GM18502 (cell line): Measurements from ENCODE around the gene CEP162.
"Not testable (repeated sequence)": the region's sequence is repeated elsewhere in the genome, so short reads cannot be mapped to it uniquely, and the experiment has no call there.

Experiments used
- ATAC-seq: cut with Tn5 transposase; IDR thresholded peaks from one replicate; pipeline ENCODE4 v1.9.1; 2021; ENCODE audit warnings: mild to moderate bottlenecking; ENCODE audit not compliant: unreplicated experiment, poor library complexity

The CEP162 gene

DNA sequence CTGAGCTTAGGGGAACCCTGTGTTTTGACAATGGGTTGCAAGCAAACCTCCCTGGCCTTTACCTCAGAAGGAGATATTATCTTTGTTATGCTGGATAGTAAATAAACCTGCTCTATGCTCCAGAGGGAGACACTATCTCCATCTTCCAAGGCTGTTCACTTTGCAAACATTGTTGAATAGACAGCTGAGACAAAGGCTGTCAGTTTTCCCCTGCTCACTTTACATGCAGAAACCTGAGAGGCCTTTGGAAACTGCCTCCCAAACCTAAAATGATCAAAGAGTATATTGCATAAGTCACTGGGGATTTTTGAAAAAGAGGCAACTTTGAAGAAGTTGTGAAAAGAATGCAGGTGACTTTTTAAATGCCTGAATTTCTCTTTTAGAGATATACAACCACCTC lies 132.3 kb downstream of the CEP162 start:
- ATAC-seq, result no peak

DNA sequence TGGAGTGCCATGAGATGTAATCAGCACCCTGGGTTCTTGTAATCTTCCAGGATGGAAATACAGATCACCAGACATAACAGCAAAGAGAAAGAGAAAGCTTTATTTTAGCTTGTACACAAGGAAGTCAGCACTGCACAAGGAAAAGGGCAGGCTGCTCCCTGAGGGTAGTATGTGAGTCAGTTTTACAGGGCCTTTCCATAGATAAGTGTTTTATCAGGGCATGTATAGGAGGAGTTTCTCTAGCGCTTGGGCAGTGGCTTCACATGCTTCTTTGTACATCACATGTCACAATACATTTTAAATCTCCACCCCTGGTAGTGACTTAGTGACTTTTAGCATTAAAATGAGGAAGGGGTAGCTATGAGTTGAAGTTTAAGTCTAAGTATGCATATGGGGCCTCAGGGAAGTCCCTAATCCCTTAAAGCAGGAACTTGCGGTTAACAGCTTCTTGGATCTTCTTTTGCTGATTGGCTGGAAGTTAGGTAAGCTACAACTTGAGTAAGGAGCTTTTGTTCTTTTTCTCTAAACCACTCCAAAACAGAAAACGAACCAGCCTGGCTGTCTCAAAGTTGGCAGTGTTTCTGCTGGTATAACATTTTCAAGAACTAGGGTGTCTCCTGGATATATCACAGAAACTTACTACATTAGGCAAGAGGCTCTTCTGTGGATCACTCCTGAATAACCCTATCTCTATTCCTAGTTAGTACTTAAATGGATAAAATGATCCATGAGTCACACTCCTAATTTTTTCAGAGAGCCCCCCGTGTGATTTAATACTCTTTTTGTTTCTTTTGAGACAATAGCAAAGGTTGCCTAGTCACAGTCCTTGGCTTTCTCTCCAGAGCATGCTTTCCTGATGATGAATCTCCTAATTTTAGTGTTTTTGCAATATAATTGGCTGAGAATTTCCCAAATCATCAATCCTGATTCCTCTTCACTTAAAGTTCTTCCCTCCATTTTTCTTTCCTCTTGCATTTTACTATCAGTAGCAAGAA lies 133.7 kb downstream of the CEP162 start:
- ATAC-seq, result peak; percentile 80

DNA sequence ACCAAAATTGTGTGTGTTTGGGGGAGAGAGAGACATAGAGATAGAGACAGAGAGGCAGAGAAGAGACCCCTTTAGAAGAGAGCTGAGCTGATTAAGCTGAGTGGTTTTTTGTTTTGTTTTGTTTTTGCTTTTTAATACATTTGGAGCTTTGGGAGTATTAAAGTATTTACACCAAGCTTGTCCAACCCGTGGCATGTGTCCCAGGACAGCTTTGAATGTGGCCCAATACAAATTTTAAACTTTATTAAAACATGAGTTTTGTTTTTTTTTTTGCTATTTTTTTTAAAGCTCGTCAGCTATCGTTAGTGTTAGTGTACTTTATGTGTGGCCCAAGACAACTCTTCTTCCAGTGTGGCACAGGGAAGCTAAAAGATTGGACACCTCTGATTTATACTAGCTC lies 137.9 kb downstream of the CEP162 start:
- no peak for ATAC-seq

DNA sequence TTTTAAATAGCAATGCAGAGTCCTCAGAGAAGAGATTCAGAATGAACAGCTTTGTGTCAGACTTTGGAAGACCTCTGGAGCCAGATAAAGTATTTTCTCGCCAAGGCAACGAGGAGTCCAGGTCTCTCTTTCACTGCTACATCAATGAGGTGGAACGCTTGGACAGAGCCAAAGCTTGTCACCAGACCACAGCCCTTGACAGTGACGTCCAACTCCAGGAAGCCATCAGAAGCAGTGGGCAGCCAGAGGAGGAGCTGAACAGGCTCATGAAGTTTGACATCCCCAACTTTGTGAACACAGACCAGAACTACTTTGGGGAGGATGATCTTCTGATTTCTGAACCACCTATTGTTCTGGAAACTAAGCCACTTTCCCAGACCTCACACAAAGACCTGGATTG lies 138.4 kb downstream of the CEP162 start:
- no peak for ATAC-seq

DNA sequence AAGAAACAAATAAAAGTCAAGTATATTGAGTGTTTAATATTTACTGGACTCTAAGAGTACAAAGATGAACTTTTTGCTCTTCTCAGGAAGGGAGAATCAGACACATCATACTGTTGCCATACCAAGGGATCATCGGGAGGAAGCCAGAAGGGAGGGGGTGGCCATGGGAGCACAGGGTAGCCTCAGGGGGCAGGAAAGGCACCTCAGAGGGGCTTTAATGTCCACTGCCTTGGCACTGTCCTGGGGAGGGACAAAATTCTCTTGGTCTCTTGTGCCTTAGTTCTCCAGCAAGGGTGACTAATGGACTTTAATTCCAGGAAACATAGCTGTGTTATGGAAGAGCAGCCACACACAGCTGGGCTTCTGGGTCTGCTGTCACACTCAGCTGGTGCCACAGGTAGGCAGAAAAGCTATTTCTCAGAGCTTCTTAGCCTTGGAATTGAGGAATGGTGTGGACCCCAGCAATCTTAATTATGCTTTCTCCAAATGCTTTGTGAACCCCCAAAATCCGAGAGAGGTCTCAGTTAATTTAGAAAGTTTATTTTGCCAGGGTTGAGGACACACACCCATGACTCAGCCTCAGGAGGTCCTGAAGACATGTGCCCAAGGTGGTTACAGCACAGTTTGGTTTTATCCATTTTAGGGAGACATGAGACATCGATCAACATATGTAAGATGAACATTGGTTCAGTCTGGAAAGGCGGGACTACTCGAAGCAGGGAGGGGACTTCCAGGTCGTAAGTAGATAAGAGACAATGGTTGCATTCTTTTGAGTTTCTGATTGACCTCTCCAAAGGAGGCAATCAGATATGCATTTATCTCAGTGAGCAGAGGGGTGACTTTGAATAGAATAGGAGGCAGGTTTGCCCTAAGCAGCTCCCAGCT lies 140.7 kb downstream of the CEP162 start:
- no peak for ATAC-seq

DNA sequence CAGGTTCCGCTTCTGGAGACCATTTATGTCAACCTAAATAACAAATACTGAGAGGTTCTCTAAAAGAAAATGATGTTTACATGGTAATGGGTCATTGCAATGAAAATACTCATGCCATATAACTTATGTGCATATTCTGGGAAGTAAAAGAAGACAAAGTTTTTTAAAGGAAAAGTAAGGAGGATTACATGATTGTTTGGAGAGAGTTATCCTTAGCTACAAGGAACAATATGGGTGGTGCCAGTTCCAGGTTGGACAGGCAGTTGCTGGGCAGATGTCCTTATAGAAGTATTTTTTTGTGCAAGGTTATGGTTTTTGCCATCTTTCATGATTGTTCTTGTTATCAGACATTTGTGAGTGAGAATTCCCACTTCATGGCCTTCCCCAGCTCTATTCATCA lies 141.4 kb downstream of the CEP162 start:
- no peak for ATAC-seq

DNA sequence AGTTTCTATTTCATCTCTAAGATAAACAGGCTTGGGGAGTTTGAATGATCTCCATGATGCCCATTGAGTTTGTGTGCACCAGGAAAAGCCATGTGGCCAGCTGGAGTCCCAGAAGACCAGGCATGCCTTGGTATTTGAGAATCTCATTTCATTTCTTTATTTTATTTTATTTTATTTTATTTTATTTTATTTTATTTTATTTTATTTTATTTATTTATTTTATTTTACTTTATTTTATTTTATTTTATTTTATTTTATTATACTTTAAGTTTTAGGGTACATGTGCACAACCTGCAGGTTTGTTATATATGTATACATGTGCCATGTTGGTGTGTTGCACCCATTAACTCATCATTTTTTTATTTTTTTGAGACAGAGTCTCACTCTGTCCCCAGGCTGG lies 142.7 kb downstream of the CEP162 start:
- ATAC-seq, result not testable (repeated sequence)

DNA sequence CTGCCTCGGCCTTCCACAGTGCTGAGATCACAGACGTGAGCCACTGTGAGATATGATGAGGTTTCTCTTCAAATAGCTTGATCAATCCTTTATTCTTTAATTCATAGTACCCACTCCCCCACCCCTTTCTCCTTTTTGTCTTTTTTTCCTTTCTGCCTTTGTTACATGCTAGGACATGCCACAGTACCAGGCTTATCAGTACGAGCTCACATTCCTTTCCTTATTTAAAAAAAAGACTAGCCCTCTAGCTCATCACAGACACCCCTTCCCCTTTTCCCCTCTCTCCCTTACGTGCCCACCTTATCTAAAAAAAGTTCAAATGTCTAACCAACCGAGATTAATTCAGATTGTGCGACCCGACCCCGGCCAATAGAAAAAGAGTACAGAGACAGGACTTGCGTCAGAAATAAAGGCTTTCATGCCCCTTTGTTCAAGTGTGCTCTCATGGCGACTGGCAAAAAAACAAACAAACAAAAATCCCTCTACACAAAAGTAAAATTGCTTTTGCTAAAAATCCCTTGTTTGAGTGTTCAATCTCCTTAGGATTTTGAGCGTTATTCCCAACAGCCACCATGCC lies 144.7 kb downstream of the CEP162 start:
- no peak for ATAC-seq

DNA sequence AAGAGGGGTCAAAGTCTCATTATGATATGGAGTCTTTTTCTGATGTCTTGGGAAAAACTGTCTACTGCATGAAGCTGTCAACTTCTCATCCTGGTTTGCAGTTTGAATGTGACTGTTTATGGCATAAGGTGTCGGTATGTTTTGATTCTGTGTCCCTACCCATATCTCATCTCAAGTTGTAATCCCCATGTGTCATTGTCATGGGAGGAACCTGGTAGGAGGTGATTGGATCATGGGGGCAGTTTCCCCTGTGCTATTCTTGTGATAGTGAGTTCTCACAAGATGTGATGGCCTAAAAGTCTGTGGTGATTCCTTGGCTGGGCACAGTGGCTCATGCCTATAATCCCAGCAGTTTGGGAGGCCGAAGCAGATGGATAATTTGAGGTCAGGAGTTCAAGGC lies 146.2 kb downstream of the CEP162 start:
- no peak for ATAC-seq

DNA sequence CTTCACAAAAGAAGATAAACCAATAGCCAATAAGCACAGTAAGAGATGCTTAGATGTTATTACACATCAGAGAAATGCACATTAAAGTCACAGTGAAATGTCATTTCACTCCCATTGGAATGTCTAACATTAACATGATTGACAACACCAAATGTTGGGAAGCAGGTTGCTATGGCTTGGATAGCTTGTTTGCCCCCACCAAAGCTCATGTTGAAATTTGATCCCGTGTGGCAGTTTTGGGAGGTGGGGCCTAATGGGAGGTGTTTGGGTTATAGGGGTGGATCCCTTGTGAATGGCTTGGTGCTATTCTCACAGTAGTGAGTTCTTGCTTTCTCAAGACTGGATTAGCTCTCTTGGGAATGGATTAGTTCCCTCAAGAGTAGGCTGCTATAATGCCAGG lies 149.1 kb downstream of the CEP162 start:
- no peak for ATAC-seq

DNA sequence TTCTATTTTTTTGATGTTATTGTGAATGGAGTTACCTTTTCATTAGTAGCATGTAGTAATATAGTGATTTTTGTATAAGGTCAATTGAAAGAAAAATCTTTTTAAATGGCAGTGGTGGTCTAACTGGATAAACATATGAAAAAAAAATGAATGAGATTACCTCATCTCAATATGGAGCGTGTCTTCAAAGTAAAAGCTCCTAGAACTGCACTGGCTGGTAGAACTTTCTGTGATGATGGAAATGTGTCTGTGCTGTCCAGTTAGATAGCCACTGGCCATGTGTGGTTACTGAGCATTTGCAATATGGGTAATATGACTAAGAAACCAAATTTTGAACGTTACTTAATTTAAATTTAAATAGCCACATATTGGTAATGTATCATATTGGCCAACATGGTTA lies 149.8 kb downstream of the CEP162 start:
- ATAC-seq, result no peak

DNA sequence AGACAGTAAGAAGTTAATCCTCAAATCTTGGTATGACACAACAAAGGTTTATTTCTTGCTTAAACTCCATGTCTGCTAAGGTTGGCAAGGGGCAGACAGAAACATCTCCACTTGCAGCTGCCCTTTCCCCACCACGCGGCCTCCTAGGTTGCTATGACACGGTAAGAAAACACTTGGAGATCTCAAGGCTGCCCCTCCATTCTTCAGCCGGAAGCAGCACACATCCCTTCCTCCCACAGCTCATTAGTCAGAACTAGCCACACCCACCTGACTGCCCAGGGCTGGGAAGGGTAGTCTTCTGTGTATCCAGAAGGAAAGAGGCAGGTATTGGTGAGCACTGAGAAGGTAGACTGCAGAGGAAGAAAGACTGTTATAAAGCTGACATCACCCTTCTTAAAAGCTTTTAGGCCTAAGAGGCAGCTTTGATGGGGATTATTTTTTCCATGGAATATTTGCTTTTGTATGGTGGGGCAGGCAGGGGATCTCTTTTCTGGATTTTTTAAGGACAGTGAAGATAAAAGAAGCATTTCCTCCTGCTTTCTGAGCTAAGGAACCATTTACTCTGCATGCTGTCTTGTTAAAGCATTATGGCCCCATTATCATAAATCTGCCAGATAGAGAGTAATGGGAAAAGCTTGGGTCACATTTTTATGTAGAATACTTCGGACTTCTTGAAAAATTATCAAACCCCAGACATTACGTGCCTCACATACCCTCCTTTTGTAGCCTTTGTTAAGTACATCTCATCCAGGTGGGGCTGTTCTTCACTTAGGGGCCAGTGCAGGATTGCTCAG lies 152.3 kb downstream of the CEP162 start:
- no peak for ATAC-seq
